NCI-H146 treated with DMSO at 0.1 percent for 48 hours (cell line): ENCODE data around the gene NLRP6.
A peak's percentile ranks its signal among the peaks of the same experiment; 100 is the strongest.
"Not testable (repeated sequence)": the region's sequence is repeated elsewhere in the genome, so short reads cannot be mapped to it uniquely, and the experiment has no call there.

ENCODE experiments used
- DNase-seq: peaks from one replicate; lab custom pipeline; 2025; ENCODE audit not compliant: unreplicated experiment; lab: John Stamatoyannopoulos, UW

The NLRP6 gene

DNA sequence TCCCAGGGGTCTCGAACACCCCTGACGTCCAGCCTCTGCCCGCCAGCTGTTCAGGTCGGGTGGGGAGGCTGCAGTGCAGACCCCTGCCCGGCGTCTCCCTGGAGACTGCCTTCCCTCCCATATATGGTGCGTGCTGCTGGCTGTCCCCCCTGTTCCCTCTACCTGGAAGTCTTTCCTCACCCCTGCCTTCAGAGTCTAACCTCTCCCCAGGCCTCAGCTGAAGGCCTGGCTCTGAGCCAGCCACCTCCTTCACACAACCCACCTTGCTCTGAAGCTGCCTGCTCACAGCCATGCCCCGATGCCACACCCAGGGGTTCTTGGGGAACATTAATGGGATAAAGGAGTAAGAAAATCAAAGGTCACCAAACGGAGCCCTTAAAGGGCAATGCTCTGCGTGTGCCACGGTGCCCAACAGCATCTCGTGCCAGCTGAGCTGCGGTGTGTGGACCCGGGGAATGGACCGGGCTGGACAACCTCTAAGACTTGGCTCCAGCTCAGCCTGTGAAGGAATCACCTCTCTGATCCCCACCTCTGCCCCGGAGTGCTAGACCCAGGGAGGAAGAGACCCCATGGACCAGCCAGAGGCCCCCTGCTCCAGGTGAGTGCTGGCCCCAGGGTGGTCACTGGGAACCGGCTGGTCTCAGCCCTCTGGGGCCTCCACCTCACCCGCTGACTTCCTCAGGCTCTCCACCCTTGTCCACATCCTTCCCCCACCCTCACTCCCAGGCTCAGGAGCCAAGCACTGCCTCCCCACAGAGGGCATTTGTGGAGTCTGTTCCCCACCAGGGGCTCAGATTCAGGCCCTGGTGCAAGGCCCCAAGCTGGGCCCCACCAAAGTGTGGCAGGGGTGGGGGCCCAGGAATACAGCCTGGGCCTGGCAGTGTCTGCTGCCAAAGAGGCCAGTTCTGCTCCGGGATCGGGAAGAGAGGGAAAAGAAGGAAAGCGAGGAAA, at the start of gene NLRP6:
Gene NLRP6 (plus strand): TSS at position 407 of the 951 bp plus-strand sequence. CDS start 163 bp downstream, at position 570.
- DNase-seq, result no peak

DNA sequence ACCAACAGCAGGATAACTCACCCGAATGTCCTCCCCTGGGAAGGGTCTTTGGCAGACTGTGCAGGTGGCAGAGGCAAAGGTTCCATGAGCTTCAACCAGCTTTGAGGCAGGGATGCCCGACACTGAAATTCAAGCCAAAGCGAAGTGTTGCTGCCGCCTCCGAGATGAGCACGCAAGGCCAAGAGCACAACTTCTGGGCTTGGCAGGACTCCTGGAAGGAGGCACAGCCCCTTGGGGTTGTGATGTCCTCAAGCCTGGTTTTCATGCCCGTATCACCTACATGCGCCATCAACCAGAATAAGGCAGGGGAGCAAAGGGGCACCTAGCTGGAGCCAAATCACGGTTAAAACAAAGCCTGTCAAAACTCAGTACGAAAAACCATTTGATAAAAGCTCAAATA, 47.8 kb upstream of the NLRP6 start:
- DNase-seq, result no peak

DNA sequence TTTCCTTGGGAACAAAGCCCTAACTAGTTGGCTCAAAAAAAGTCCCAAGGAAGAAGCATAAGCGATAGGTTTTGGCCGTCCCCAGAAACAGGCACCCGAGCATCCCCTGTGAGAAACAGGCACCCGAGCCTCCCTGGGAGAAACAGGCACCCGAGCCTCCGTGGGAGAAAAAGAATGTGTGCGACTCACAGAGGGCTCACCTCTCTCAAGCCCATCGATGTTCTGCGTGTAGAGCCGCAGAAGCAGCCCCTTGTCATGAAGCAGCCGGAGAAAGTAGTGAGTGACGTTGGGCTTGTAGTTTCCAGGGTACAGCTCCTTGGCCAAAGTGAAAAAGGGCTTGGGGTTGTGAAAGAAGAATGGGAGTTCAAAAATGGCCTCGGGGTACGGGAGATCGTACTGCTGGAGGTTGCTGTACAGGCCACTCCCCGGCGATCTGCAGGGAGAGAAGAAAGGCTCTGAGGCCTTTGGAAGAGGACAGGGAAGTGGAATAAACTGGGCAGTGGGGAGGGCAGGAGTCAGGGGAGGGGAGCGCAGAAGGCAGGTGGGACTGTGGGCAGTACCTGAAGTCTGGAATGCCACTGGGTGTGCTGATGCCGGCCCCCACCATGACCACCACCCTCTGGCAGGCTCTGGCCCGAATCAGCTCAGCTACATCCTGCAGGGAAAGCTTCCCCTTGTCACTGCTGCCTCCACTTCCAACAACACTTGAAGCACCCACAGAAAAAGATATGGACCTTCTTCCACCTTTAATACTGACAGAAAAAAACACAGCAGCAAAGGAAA, 45.2 kb upstream of the NLRP6 start:
- DNase-seq, result no peak

DNA sequence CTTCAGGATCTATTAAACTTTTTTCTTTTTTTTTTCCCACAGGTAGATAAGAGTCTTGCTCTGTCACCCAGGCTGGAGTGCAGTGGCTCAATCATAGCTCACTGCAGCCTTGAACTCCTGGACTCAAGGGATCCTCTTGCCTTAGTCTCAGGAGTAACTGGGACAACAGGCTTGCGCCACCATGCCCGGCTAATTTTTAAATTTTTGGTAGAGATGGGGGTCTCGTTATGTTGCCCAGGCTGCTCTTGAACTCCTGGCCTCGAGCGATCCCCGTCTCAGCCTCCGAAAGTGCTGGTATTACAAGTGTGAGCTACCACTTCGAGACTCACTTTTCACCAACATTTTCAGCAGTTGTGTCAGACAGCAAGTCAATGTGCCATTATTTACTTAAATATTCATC, 43.0 kb upstream of the NLRP6 start:
- no peak for DNase-seq

DNA sequence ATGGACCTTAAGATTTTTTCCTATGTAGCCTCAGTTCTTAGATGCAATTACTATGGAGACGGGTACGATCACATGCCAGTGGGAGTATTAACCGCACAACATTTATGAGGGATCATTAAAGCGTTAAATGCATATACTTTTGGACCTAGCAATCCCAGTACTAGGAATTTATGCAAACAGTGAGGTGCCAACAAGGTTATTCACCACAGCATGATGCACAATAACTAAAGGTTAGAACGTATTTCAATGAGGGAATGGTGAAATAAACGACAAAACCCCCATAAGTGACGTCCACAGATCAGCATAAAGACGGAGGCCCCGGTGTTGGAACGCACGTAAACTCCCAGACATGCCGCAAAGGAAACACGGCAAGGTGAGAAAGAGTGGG, 42.6 kb upstream of the NLRP6 start:
- DNase-seq, result peak; percentile 26

DNA sequence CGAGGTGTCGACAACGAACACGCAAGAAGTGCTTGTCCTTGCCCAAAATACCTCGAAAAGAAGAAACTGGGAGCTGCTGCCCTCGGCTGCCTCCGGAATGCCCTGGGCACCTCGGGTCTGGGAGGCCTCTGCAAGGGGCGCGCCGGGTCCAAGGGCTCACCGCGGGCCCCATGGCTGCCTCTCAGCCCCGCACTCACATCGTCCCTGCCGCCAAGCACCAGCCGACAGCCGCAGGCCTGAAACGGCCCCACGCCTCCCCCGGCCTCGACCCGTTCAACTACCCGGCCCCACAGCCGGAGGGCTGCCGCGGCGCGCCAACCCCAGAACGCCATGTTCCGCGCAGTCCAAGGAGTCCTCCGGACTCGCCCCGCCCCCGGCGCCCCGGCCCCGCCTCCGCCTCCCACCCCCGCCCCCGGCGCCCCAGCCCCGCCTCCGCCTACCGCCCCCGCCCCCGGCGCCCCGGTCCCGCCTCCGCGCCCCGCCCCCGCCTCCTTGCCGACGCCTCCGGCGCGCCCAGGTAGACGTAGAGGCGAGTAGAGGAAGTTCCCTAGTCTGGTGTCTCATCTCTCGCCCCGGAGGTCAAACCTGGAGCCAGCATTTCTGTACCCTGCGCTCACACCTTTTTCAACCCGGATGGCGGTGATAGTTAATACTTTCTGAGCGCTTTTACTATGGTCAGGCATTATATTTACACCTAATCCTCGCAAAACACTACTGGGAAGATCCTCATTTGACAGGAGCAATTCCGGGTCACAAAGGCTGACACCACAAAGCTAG, 42.0 kb upstream of the NLRP6 start, which contains the start of gene SIRT3:
Gene SIRT3 (minus strand): TSS at position 346 of the 777 bp plus-strand sequence. CDS start 14 bp downstream, at position 332.
- peak; percentile 67 for DNase-seq

DNA sequence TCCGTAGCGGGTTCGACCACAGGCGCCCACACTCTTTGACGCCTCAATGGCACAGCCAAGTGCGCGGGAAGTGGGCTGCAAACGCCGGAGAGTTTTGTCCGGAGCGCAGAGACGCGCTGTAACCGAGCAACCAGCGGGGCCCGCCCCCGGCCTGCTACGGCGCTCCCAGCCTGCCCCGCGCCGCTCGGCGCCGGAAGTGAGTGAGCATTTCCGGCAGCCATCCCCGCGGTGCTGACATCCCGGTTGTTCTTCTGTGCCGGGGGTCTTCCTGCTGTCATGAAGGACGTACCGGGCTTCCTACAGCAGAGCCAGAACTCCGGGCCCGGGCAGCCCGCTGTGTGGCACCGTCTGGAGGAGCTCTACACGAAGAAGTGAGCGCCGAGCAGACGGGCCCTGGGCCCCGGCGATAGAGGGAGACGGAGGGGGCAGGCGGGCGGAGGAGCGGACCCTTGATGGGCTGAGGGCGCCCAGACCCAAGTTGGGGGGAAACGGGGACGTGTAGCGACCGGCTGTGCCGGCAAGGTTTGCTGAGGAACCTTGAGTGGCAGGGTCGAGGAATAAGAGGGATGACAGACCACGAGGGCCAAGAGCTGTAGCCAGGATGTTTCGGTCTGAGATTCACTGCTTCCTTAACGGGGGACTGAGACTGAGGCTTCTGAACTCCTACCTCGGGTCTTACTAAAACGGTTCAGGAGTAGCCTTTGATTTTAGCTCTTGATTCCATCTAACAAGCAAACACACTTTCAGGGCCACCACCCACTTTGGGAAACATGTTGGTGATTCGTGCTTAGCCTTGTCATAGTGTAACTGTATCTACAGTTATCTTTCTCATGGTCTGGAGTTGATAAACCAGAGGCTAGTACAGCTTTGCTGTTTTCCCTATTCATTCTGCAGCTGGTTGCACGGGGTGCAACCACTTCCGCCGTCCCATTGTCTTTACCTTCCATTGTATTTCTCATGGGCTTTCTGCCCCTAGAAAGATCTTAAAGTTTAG, 41.1 kb upstream of the NLRP6 start, which contains the start of gene PSMD13:
Gene PSMD13 (plus strand): TSS at position 203 of the 994 bp plus-strand sequence. CDS start 74 bp downstream, at position 277.
- DNase-seq, result peak; percentile 60

DNA sequence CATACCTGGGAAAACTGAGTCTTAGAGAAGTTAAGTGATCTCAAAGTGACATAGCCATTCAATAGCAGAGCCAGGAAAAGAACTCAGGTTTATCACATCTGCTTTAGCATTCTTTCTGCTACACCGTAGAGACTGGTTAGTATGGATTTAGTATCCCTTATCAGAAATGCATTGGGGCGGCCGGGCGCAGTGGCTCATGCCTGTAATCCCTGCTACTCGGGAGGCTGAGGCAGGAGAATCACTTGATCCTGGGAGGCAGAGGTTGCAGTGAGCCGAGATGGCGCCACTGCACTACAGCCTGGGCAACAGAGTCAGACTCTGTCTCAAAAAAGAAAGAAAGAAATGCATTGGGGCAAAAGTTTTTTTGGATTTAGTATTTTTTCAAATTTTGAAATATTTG, 39.9 kb upstream of the NLRP6 start:
- not testable (repeated sequence) for DNase-seq

DNA sequence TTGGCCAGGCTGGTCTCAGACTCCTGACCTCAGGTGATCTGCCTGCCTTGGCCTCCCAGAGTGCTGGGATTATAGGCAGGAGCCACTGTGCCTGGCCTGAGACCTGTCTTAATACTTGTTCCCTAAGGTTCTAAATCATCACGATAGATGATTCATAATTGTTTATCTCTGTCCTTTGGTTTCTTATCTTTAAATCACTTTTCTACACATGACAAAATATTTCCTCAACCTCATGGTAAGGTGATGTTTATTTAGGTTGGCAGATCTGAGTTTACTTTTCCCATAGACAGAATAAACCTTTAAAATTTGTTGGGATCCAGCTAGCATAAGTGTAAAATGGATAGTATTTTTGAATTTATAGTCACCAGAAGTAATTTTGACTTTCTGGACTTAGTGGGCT, 37.9 kb upstream of the NLRP6 start:
- no peak for DNase-seq

DNA sequence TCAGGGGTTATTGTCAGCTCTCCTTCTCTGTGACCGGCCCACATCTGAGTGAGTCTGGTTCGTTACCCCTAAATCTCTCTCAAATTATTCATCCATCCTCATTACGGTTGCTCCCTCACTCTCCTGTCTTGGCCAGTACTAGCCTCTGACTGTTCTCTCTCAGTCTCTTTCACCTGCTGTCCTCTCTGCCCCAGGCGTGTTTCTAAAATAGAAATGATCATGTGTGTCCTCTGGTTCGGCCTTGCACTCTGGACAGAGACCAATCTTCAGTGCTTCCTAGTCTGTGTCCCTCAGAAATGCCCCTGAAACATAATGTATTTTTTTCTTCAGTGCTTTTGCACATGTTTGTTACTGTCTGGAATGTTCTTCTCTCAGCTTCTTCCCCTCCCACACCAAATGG, 36.6 kb upstream of the NLRP6 start:
- no peak for DNase-seq

DNA sequence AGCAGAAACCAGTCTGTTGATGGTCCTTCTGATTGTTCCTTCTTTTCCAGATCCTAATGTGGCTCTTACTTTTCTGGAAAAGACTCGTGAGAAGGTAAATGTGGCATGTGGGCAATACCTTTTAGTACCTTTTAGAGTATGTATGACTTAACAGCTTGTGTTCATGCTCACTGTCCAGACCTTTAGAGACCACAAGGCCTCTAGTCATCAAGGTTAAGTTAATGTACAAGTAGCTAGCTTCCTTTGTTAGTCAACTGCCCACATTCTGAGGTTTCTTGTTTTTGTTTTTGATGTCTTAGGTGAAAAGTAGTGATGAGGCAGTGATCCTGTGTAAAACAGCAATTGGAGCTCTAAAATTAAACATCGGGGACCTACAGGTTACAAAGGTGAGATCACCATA, 33.8 kb upstream of the NLRP6 start:
- DNase-seq, result no peak

DNA sequence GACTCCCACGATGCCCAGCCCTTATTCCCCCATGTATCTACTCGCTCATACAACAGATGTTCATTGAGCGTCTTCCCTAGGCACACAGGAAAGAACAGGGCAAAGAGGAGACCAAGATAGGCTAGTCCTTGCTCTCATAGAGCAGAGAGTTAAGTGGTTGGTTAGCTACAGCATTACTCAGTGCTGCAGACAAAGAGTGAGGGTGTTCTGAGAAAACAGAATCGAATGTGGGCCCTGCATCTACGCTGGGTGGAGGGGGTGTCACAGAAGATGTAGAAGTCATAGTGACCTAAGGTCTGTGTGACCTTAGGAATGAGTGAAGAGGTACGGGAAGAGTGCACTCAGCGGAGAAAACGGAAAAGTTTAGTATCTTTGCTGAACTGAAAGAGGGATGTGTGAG, 29.1 kb upstream of the NLRP6 start:
- no peak for DNase-seq

DNA sequence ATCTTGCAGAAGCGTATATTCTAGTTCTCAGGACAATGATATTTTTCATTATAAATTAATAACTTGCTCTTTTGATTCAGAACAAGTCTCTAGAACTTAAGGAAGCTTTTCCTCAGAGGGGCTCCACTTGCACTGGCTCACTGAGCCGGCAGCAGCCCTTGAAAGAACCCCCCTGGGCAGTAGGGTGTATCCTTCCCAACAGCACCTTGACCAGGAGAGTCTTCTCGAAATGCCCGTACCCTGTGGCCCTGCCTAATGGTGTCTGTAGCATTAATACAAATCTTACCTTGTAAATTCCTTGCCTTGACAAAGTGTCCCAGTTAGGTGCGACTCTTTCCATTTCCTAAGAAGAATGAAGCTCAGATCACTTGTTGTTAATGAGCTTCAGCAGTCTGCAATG, 27.9 kb upstream of the NLRP6 start:
- DNase-seq, result no peak

DNA sequence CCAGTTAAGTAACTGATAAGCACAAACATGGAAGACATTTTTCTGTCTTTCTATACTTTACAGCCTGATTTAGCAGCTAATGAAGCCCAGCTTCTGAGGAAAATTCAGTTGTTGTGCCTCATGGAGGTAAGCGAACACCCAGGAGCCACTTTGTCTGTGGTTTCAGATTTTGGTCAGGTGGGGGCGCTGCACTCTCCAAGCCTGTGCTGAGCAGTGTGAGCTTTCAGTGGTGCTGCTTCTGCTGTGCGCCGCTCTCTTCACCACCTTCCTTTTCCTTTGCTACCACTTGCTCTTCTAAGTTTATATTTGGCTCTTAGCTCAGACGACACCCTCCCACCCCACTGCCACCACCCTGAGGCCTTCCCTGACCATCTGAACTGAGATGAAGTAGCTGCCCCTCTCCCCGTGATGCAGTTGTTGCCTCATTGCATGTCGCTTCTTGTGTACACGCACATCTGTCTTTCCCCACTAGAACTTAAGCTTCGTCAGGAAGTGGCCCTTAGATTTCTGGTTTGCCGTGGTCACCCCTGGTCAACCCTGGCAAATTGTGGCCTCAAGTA, 27.4 kb upstream of the NLRP6 start:
- DNase-seq, result no peak

DNA sequence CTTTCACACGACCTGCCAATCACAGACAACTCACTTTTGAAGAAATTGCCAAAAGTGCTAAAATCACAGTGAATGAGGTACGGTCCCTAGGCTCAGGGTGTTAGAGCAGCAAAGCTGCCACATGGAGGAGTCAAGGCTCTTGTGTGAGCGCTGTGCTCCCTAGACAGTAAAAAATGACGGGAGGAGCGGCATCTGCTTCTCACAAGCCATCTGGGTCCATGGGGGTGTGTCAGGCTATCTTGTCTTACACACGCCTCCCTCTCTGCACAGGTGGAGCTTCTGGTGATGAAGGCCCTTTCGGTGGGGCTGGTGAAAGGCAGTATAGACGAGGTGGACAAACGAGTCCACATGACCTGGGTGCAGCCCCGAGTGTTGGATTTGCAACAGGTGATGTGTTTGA, 26.7 kb upstream of the NLRP6 start:
- DNase-seq, result no peak

DNA sequence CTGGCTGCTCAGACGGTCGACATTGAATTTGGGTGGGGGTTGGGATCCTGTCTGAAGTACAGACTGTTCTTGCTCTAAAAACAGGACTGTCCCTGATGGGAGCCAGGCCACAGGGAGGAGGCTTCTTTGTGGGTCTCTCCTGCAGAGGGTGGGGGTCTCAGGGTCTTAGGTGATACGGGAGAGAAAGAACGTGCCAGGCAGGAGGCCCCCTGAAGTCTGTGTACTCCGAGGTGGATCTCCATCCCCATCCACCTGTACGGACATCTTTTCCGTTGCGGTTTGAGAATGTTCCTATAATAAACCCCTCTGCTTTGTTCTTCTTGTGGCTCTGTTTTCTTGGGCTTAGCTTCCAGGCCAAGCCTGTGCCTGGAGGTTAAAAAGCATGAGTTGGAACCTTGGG, 25.5 kb upstream of the NLRP6 start:
- DNase-seq, result no peak

DNA sequence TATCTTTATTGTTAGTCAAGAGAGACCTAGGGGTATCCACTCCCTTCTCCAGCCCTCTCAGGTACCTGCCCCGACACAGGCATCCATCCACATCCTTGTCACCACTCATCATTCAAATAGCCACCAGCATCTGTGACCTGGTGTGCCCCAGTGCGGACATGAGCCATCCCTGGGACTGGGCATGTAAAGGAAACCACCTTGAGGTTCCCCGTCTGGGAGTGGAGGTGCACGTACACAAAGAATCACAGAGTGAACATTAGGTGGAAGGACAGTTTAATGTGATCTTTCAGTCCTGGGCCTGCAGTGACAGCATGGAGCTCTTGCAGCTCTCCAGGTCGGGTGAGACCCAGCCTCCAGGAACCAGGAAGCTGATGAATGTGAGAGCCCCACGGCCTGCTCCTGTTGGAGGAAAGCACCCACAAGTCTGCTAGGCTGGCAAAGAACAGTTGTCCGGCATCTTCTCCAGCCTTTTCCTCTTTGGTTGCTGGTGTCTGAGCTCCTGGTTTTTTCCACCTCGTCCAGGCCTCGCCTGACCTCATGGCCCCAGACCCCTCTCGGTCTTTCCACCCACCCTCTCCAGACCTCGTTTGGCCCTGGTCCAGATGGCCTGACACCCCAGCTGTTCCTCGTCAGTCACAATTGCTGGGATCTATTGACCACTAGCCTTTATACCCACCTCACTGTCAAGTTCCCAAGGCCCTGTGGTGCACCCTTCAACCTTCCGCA, 24.9 kb upstream of the NLRP6 start:
- DNase-seq, result no peak

DNA sequence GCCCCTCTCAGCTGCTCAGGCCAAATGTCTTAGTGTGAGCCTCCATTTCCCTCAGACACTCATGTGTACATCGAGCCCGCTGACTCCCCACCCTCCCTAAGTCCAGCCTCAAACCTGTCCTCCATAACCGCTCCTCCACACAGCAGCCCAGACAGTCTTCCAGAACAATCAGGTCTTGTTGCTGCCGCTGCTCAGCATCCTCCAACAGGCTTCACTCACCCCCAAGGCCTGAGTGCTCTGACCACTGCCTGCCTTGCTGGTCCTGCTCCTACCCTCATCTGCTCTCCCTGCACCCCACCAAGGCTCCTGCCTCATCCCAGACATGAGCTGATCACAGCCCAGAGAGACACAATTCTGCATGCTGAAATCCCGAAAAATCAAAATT, 24.3 kb upstream of the NLRP6 start:
- no peak for DNase-seq

DNA sequence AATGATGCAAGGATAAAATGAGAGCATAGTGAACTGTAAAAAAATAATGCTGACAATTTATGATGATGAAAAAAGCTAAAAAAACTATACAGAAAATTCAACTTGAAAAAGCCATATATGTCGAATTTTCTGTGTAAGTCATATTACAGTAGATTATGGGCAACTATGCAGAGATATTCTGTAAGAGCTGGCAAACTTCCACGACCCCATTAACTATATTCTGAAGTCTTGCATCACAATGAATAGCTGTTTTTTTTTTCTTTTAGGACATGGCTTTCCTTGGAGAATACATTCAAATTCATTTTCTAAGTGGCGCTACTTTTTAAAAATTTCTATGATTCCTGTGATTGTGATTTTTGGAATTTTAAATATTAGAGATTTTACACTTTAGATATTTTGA, 23.0 kb upstream of the NLRP6 start:
- no peak for DNase-seq
